ENCODE results near the gene TMPRSS9. TPM values are rescaled to one million over a fixed set of nuclear protein-coding genes. Genes with fewer than 3 reads are reported as not detected.
"Not testable (repeated sequence)": the region's sequence is repeated elsewhere in the genome, so short reads cannot be mapped to it uniquely, and the experiment has no call there.

Gene TMPRSS9
- total and polyA plus RNA-seq, 8 donors, result 0.09 to 0.84 (median 0.58) TPM

DNA sequence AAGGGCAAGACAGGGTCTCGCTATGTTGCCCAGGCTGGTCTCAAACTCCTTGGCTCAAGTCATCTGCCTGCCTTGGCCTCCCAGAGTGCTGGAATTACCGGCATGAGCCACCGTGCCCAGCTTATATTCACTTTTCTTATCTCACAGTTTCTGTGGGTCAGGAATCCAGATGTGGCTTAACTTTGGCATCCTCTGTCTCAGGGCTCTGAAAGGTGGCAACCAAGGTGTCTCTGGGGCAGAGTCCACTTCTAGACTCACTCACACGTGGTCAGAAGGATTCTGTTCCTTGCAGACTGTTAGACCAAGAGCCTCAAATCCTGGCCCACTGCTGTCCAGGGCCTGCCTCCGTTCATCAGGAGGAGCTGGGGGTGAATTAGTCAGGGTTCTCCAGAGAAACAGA, 104.3 kb downstream of the TMPRSS9 start:
- Histone ChIP-seq H3K4me3 (no peak overlapping the region), H3K27me3 (no peaks in the 10 kb centered on the region), H3K9me3 (no peaks in the 10 kb centered on the region), H3K36me3 (no peaks in the 10 kb centered on the region), H3K4me1 (no peaks in the 10 kb centered on the region), H3K27ac (no peak overlapping the region)
- ATAC-seq (no peak), DNase-seq (no peak), FAIRE-seq (no peak)
- TF ChIP-seq, protein P1, sequence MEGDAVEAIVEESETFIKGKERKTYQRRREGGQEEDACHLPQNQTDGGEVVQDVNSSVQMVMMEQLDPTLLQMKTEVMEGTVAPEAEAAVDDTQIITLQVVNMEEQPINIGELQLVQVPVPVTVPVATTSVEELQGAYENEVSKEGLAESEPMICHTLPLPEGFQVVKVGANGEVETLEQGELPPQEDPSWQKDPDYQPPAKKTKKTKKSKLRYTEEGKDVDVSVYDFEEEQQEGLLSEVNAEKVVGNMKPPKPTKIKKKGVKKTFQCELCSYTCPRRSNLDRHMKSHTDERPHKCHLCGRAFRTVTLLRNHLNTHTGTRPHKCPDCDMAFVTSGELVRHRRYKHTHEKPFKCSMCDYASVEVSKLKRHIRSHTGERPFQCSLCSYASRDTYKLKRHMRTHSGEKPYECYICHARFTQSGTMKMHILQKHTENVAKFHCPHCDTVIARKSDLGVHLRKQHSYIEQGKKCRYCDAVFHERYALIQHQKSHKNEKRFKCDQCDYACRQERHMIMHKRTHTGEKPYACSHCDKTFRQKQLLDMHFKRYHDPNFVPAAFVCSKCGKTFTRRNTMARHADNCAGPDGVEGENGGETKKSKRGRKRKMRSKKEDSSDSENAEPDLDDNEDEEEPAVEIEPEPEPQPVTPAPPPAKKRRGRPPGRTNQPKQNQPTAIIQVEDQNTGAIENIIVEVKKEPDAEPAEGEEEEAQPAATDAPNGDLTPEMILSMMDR (IDR thresholded peaks at IDR 0.05), result no peak
- intact Hi-C loops (cut with DNase I), result loop anchor here in 1 of 3 donors (10.0 kb wide), 1 partner anchor 150 kb away; no protein-coding TSS in a partner anchor
- 55 to 66% methylated on average over 5 of the region's 5 CpGs for WGBS, 2 donors

DNA sequence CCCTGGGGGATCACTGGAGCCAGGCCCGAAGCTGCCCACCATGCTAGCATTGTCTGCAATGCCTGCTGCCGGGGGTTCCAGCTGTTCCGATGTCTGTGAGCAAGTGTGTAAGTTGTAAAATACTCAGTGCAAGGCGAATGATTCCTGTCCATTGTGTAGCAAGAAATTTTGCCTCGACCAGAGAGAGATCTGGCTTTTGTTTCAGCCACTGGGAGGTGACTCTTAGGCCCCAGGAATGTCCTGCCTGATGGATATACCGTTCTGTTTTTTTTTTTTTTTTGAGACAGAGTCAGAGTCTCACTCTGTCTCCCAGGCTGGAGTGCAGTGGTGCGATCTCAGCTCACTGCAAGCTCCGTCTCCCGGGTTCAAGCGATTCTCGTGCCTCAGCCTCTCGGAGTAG, 108.5 kb downstream of the TMPRSS9 start:
- Histone ChIP-seq H3K4me1 (no peaks in the 10 kb centered on the region), H3K36me3 (no peaks in the 10 kb centered on the region), H3K27me3 (no peaks in the 10 kb centered on the region), H3K4me3 (no peak overlapping the region), H3K9me3 (no peaks in the 10 kb centered on the region), H3K27ac (no peak overlapping the region)
- intact Hi-C loops (cut with DNase I), result loop anchor here in 1 of 3 donors (10.0 kb wide), 1 partner anchor 146 kb away; no protein-coding TSS in a partner anchor
- DNase-seq (no peak), ATAC-seq (no peak), FAIRE-seq (no peak)
- whole genome bisulfite sequencing, 2 donors, result 77 to 84% methylated on average over 12 of the region's 12 CpGs
- TF ChIP-seq, protein P1 (IDR thresholded peaks at IDR 0.05), result no peak

DNA sequence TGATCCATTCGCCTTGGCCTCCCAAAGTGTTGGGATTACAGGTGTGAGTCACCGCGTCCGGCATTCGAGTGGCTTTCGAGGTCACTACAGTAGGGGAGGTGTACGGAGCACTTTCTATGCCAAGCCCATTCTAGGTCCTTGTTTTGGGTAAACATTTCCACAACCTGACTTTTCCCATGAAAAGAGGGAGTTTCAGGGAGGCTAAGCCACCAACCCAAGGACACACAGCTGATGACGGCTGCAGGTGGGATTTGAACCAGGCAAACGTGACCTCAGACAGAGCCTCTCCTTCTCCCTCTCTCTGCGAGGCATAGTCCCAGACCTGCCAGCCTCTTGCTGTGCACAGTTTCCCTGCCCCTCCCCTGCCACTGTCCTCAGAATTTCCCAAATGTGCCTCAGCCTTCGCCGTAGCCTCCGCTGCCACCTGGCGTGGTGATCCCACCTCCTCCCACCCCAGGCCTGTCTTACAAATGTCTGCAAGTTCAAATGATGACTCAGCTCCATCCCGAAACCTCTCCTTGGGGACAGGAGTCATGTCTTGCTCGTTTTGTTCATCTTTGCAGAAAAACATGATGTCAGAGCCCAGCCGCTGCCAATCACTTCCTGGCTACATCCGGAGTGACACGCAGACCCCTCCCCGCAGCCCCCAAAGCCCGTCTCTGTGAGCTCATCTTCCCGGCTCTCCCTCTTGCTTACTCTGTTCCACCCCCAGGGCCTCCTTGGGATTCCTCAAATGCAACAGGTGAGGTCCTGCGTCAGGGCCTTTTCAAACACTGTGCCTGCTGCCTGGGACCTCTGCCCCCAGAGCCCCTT, 109.2 kb downstream of the TMPRSS9 start:
- Histone ChIP-seq H3K4me3 (no peak overlapping the region), H3K9me3 (no peaks in the 10 kb centered on the region), H3K27ac (no peak overlapping the region), H3K27me3 (no peaks in the 10 kb centered on the region), H3K4me1 (peaks cover 0 to 2% (median 0%) of the 10 kb centered on the region in 3 donors), H3K36me3 (no peaks in the 10 kb centered on the region)
- ATAC-seq, result peak in 3 of 4 donors; percentile 16 to 53 (median 31)
- WGBS, 2 donors, result 49% methylated on average over 23 of the region's 23 CpGs
- no peak for DNase-seq
- intact Hi-C loops (cut with DNase I), result loop anchor here in 1 of 3 donors (10.0 kb wide), 1 partner anchor 145 kb away; no protein-coding TSS in a partner anchor
- no peak for FAIRE-seq
- TF ChIP-seq, protein P1 (IDR thresholded peaks at IDR 0.05), result no peak

DNA sequence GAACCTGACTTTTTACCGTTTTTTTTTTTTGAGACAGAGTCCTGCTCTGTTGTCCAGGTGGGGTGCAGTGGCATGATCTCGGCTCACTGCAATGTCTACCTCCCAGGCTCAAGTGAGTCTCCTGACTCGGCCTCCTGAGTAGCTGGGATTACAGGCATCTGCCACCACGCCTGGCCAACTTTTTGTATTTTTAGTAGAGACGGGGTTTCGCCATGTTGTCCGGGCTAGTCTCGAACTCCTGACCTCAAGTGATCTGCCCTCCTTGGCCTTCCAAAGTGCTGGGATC, 109.8 kb downstream of the TMPRSS9 start:
- DNase-seq, H3K9me3 ChIP-seq, FAIRE-seq, H3K27me3 ChIP-seq, H3K36me3 ChIP-seq, H3K27ac ChIP-seq, H3K4me1 ChIP-seq, ATAC-seq, H3K4me3 ChIP-seq: not testable (repeated sequence)
- 83 to 84% methylated on average over 8 of the region's 8 CpGs for WGBS, 2 donors
- intact Hi-C loops (cut with DNase I), result loop anchor here in 2 of 3 donors (5.0 to 10.0 kb wide), 3 partner anchors 115 to 145 kb away; no protein-coding TSS in a partner anchor

DNA sequence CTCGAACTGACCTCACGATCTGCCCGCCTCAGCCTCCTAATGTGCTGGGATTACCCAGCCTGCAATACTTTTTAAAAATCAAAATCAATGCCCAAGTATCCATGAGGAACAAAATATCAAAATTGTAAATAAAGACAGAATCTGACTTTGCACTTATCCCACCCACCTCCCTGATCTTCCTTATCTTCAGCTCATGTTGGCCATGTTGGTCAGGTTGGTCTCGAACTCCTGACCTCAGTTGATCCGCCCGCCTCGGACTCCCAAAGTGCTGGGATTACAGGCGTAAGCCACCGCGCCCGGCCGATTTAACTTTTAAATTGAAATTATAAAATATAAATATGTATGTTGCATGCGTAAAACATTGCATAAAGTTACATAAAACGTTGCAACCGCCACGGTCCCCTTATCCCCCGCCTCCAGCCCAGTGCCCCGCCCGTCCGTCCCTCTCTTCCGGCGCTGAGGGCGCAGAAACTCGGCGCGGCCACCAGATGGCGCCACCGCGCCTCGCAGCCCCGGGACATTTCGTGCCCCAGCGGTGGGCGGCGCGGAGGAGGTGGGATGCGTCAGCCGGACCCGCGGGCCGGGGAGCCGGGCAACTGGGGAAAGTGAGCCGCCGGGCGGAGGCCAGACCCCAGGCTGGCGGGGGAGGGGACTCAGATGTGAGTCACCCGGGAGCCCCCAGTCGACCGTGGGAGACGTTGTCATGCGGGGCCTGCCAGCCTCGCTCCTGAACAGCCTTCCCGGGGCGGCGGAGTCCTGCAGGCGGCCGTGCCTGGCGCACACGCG, 114.4 kb downstream of the TMPRSS9 start:
- no peaks in the 10 kb centered on the region for H3K9me3 ChIP-seq
- DNase-seq (peak; percentile 80 to 94 (median 89)), FAIRE-seq (no peak), ATAC-seq (peak; percentile 60 to 69 (median 61))
- no peaks in the 10 kb centered on the region for H3K27me3 ChIP-seq
- H3K4me3 ChIP-seq, result peak overlapping the region in 3 of 4 donors; percentile 26 to 96 (median 91)
- intact Hi-C loops (cut with DNase I), result loop anchor here in 1 of 3 donors (5.0 to 10.0 kb wide), 3 partner anchors 68 to 138 kb away; no protein-coding TSS in a partner anchor
- H3K4me1 ChIP-seq, result peaks cover 0 to 3% (median 0%) of the 10 kb centered on the region in 3 donors
- TF ChIP-seq, protein P1 (IDR thresholded peaks at IDR 0.05), result peak; percentile 96 to 98 (median 97)
- H3K36me3 ChIP-seq, result no peaks in the 10 kb centered on the region
- WGBS, 2 donors, result 5 to 8% methylated on average over 42 to 60 of the region's 60 CpGs
- H3K27ac ChIP-seq, result peak overlapping the region; percentile 74 to 89 (median 82)

Data from pancreas (tissue), 10 donors.